KBM-7 (cell line): Measurements from ENCODE around the gene DTL.
A peak's percentile ranks its signal among the peaks of the same experiment; 100 is the strongest.

ENCODE experiments used
- DNase-seq: peaks from one replicate; pipeline ENCODE4 v3.0.0-alpha.2; 2015
- in situ Hi-C: fragments of 300-500 bp; cut with MboI; formaldehyde crosslinking; loops from 2 replicates; pipeline ENCODE4 v1.14.3; 2020; ENCODE audit warnings: low sequenced_read_pairs, low pct_unique_long_range_greater_than_20kb, mixed read lengths

The DTL gene

GRCh38 chr1:212074313-212074712 is 38.8 kb downstream of the DTL start:
- DNase-seq: no peak
- in situ Hi-C loops: loop anchor here (25.0 kb wide), 1 partner anchor 388 kb away; no protein-coding TSS in a partner anchor

- in situ Hi-C loops: loop anchor here (25.0 kb wide), 1 partner anchor 387 kb away; no protein-coding TSS in a partner anchor
- no peak for DNase-seq
Measured at GRCh38 chr1:212074856-212075255, 39.3 kb downstream of the DTL start.

GRCh38 chr1:212077028-212077427 is 41.5 kb downstream of the DTL start:
- no peak for DNase-seq
- in situ Hi-C loops: no loop called here

GRCh38 chr1:212078826-212079225 is 43.3 kb downstream of the DTL start:
- in situ Hi-C loops: no loop called here
- DNase-seq: no peak

GRCh38 chr1:212082765-212083406 is 47.3 kb downstream of the DTL start:
- in situ Hi-C loops: no loop called here
- no peak for DNase-seq

- in situ Hi-C loops: no loop called here
- peak; percentile 18 for DNase-seq
Measured at GRCh38 chr1:212089560-212090163, 54.1 kb downstream of the DTL start.

GRCh38 chr1:212091438-212092121 is 56.0 kb downstream of the DTL start:
- in situ Hi-C loops: no loop called here
- no peak for DNase-seq

GRCh38 chr1:212097360-212097759 is 61.8 kb downstream of the DTL start:
- no peak for DNase-seq
- in situ Hi-C loops: no loop called here

GRCh38 chr1:212098310-212098709 is 62.8 kb downstream of the DTL start:
- in situ Hi-C loops: no loop called here
- DNase-seq: no peak

GRCh38 chr1:212098771-212099170 is 63.2 kb downstream of the DTL start:
- in situ Hi-C loops: no loop called here
- no peak for DNase-seq

GRCh38 chr1:212101251-212101650 is 65.7 kb downstream of the DTL start:
- no peak for DNase-seq
- in situ Hi-C loops: no loop called here

GRCh38 chr1:212101735-212102134 is 66.2 kb downstream of the DTL start:
- in situ Hi-C loops: no loop called here
- no peak for DNase-seq

- in situ Hi-C loops: no loop called here
- no peak for DNase-seq
Measured at GRCh38 chr1:212104586-212105325, 69.2 kb downstream of the DTL start.

- in situ Hi-C loops: no loop called here
- no peak for DNase-seq
Measured at GRCh38 chr1:212106286-212106792, 70.8 kb downstream of the DTL start.

GRCh38 chr1:212107481-212107880 is 71.9 kb downstream of the DTL start:
- in situ Hi-C loops: no loop called here
- DNase-seq: no peak

- in situ Hi-C loops: no loop called here
- DNase-seq: no peak
Measured at GRCh38 chr1:212108187-212108586, 72.6 kb downstream of the DTL start.

- no peak for DNase-seq
- in situ Hi-C loops: no loop called here
Measured at GRCh38 chr1:212108981-212109380, 73.4 kb downstream of the DTL start.

GRCh38 chr1:212109728-212110127 is 74.2 kb downstream of the DTL start:
- peak; percentile 70 for DNase-seq
- in situ Hi-C loops: no loop called here

- in situ Hi-C loops: no loop called here
- no peak for DNase-seq
Measured at GRCh38 chr1:212110617-212111016, 75.1 kb downstream of the DTL start.

- in situ Hi-C loops: no loop called here
- DNase-seq: no peak
Measured at GRCh38 chr1:212111536-212111935, 76.0 kb downstream of the DTL start.
